SK-MEL-5 (cell line): Measurements from ENCODE around the gene CACNA1D. TPM values are rescaled to one million over a fixed set of nuclear protein-coding genes. Genes with fewer than 3 reads are reported as not detected.

Source experiments
- DNase-seq: peaks from one replicate; pipeline ENCODE4 v3.0.0-alpha.2; 2016; ENCODE audit warnings: low read depth, low spot score
- in situ Hi-C: cut with HindIII; loops from 2 replicates; pipeline ENCODE4 v1.10.0; 2016; ENCODE audit warnings: low sequenced_read_pairs, high pct_unique_total_duplicates, low pct_unique_long_range_greater_than_20kb
- total RNA-seq: library from RNA; depleted of rRNA; stranded (reverse); fragments of >200 nt; shearing (Covaris generic); gene quantifications from 2 replicates; pipeline ENCODE4 v1.2.3, GENCODE V29; 2014

CACNA1D gene
- total RNA-seq, 1 experiment from 2014 or later, result 3.2 TPM

- no peak for DNase-seq
- in situ Hi-C loops, result no loop called here
These were observed 16.8 kb downstream of the CACNA1D start for GRCh38 chr3:53511246-53511645.

- DNase-seq, result peak; percentile 30
- in situ Hi-C loops, result no loop called here
These were observed 19.3 kb downstream of the CACNA1D start for GRCh38 chr3:53513556-53514190.

GRCh38 chr3:53516339-53516738 lies 21.9 kb downstream of the CACNA1D start:
- in situ Hi-C loops, result no loop called here
- DNase-seq, result no peak

GRCh38 chr3:53518495-53518981 lies 24.1 kb downstream of the CACNA1D start:
- in situ Hi-C loops, result no loop called here
- DNase-seq, result no peak

GRCh38 chr3:53519065-53519709 lies 24.8 kb downstream of the CACNA1D start:
- DNase-seq, result no peak
- in situ Hi-C loops, result no loop called here

- DNase-seq, result no peak
- in situ Hi-C loops, result no loop called here
These were observed 28.9 kb downstream of the CACNA1D start for GRCh38 chr3:53523346-53523745.

- in situ Hi-C loops, result no loop called here
- DNase-seq, result no peak
These were observed 30.2 kb downstream of the CACNA1D start for GRCh38 chr3:53524566-53524965.

- in situ Hi-C loops, result no loop called here
- no peak for DNase-seq
These were observed 31.6 kb downstream of the CACNA1D start for GRCh38 chr3:53525765-53526703.

GRCh38 chr3:53526704-53527055 lies 32.3 kb downstream of the CACNA1D start:
- DNase-seq, result no peak
- in situ Hi-C loops, result no loop called here

- in situ Hi-C loops, result no loop called here
These were observed 35.8 kb downstream of the CACNA1D start for GRCh38 chr3:53530205-53530604.

GRCh38 chr3:53531749-53532148 lies 37.3 kb downstream of the CACNA1D start:
- no peak for DNase-seq
- in situ Hi-C loops, result no loop called here

More at GRCh38 chr3:53530205-53530604, 35.8 kb downstream of the CACNA1D start:
- DNase-seq, result no peak

- in situ Hi-C loops, result no loop called here
- DNase-seq, result no peak
These were observed 39.1 kb downstream of the CACNA1D start for GRCh38 chr3:53533472-53533871.

- DNase-seq, result no peak
- in situ Hi-C loops, result no loop called here
These were observed 39.8 kb downstream of the CACNA1D start for GRCh38 chr3:53534216-53534615.

GRCh38 chr3:53534676-53535400 lies 40.4 kb downstream of the CACNA1D start:
- no peak for DNase-seq
- in situ Hi-C loops, result no loop called here

GRCh38 chr3:53536282-53536681 lies 41.9 kb downstream of the CACNA1D start:
- in situ Hi-C loops, result no loop called here

GRCh38 chr3:53544357-53544756 lies 49.9 kb downstream of the CACNA1D start:
- in situ Hi-C loops, result no loop called here
- no peak for DNase-seq

More at GRCh38 chr3:53536282-53536681, 41.9 kb downstream of the CACNA1D start:
- no peak for DNase-seq

- DNase-seq, result no peak
- in situ Hi-C loops, result no loop called here
These were observed 51.0 kb downstream of the CACNA1D start for GRCh38 chr3:53545310-53545995.
